Measurements from ENCODE around the gene CWF19L1.

Gene CWF19L1

GRCh38 chr10:100184426-100184825, 83.0 kb downstream of the CWF19L1 start:
- TF ChIP-seq, protein P1, sequence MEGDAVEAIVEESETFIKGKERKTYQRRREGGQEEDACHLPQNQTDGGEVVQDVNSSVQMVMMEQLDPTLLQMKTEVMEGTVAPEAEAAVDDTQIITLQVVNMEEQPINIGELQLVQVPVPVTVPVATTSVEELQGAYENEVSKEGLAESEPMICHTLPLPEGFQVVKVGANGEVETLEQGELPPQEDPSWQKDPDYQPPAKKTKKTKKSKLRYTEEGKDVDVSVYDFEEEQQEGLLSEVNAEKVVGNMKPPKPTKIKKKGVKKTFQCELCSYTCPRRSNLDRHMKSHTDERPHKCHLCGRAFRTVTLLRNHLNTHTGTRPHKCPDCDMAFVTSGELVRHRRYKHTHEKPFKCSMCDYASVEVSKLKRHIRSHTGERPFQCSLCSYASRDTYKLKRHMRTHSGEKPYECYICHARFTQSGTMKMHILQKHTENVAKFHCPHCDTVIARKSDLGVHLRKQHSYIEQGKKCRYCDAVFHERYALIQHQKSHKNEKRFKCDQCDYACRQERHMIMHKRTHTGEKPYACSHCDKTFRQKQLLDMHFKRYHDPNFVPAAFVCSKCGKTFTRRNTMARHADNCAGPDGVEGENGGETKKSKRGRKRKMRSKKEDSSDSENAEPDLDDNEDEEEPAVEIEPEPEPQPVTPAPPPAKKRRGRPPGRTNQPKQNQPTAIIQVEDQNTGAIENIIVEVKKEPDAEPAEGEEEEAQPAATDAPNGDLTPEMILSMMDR (IDR thresholded peaks at IDR 0.05; ENCODE audit: low read depth, low read length) = no peak
- DNase-seq (ENCODE audit: low read depth in 2 of 2) = peak in 1 of 2 donors; percentile 15
- peak overlapping the region in 1 of 2 donors; percentile 98 for H3K4me3 ChIP-seq (replicated peaks in 1 of 2; ENCODE audit: low read depth in 2 of 2, low read length in 2 of 2)

DNA sequence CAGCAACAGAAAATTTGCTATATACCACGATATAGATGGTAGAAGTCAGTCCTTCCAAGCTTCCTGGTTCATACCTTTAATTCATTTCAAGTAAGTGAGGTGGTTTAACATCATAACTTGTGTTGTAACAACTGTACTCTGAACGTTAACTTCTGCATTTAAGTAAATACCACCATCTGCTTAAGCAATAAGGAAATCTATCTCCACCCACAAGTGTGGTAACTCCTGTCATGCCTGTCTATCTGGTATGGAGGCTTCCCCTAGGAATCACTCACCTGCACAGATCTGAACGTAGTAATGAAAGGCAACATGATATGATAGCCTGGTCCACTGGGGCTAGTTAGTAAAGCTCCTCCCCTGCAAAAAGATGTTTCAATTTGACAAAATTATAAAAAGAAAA, 84.0 kb downstream of the CWF19L1 start:
- H3K4me3 ChIP-seq (replicated peaks in 1 of 2; ENCODE audit: low read depth in 2 of 2, low read length in 2 of 2) = no peak overlapping the region
- peak; percentile 6 to 20 for DNase-seq (ENCODE audit: low read depth in 2 of 2)
- TF ChIP-seq, protein P1 (IDR thresholded peaks at IDR 0.05; ENCODE audit: low read depth, low read length) = no peak

- H3K4me3 ChIP-seq (replicated peaks in 1 of 2; ENCODE audit: low read depth in 2 of 2, low read length in 2 of 2) = no peak overlapping the region
- TF ChIP-seq, protein P1 (IDR thresholded peaks at IDR 0.05; ENCODE audit: low read depth, low read length) = no peak
- no peak for DNase-seq (ENCODE audit: low read depth in 2 of 2)
Observed at GRCh38 chr10:100182908-100183307, 84.5 kb downstream of the CWF19L1 start.

Data from cardiac fibroblast (primary cell).